RWPE1 (cell line): Measurements from ENCODE around the gene MAP2K3.

Experiments
- CTCF ChIA-PET: fragments of 350-600 bp; sonication (Branson Sonifier 250); formaldehyde crosslinking; extraction: SDS; loops from one replicate; lab custom pipeline; 2021; lab: Yijun Ruan, JAX
- POLR2A ChIA-PET: fragments of 400-600 bp; formaldehyde crosslinking; extraction: SDS; loops from one replicate; lab custom pipeline; 2020; ENCODE audit warnings: antibody characterized with exemption; ENCODE audit not compliant: low non-redundant PET; lab: Yijun Ruan, JAX
- DNase-seq: peaks from one replicate; pipeline ENCODE4 v3.0.0; 2012; ENCODE audit warnings: low spot score
- H3K27ac ChIP-seq: fragments of 450-650 bp; 2 replicates; pipeline ENCODE4 v1.5.1; 2017
- TF ChIP-seq, protein P1 (sequence below): fragments of 450-650 bp; conservative IDR thresholded peaks from 2 replicates; pipeline ENCODE4 v1.5.1; 2017; ENCODE audit warnings: low read depth, mild to moderate bottlenecking

Gene MAP2K3

DNA sequence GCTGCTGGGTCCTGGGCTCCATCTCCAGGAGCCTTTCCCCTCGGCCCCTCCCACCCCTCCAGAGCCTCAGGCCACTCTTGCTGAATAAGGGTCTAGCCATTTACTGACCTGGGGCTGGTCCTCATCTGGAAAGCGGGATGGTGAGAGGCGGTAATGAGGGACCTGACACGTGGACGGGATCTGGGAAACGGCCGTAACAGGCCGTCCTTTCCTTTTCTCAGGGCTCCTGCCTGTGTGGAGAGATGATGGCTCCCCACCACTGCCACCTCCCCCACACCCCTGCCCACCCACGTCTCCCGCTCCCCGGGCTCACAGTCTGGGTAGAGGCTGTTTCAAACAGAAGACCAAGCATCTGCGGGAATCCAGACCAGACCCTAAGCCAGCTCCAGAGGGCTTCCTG is 71.1 kb downstream of the MAP2K3 start:
- ChIA-PET CTCF (no interaction called here), POLR2A (no interaction called here)
- no peak for DNase-seq
- H3K27ac ChIP-seq, result no peak overlapping the region
- TF ChIP-seq, protein P1, sequence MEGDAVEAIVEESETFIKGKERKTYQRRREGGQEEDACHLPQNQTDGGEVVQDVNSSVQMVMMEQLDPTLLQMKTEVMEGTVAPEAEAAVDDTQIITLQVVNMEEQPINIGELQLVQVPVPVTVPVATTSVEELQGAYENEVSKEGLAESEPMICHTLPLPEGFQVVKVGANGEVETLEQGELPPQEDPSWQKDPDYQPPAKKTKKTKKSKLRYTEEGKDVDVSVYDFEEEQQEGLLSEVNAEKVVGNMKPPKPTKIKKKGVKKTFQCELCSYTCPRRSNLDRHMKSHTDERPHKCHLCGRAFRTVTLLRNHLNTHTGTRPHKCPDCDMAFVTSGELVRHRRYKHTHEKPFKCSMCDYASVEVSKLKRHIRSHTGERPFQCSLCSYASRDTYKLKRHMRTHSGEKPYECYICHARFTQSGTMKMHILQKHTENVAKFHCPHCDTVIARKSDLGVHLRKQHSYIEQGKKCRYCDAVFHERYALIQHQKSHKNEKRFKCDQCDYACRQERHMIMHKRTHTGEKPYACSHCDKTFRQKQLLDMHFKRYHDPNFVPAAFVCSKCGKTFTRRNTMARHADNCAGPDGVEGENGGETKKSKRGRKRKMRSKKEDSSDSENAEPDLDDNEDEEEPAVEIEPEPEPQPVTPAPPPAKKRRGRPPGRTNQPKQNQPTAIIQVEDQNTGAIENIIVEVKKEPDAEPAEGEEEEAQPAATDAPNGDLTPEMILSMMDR, result no peak

- POLR2A ChIA-PET, result no interaction called here
Measured at GRCh38 chr17:21356537-21357127, 72.1 kb downstream of the MAP2K3 start.

GRCh38 chr17:21357281-21357680 is 72.8 kb downstream of the MAP2K3 start:
- TF ChIP-seq, protein P1, result no peak
- H3K27ac ChIP-seq, result no peak overlapping the region
- ChIA-PET CTCF (no interaction called here), POLR2A (no interaction called here)
- DNase-seq, result no peak

More at GRCh38 chr17:21356537-21357127, 72.1 kb downstream of the MAP2K3 start:
- no peak overlapping the region for H3K27ac ChIP-seq
- TF ChIP-seq, protein P1, result no peak
- DNase-seq, result no peak
- CTCF ChIA-PET, result no interaction called here

GRCh38 chr17:21357696-21358656 is 73.5 kb downstream of the MAP2K3 start:
- TF ChIP-seq, protein P1, result no peak
- DNase-seq, result no peak
- POLR2A ChIA-PET, result no interaction called here
- CTCF ChIA-PET, result no interaction called here
- H3K27ac ChIP-seq, result no peak overlapping the region

DNA sequence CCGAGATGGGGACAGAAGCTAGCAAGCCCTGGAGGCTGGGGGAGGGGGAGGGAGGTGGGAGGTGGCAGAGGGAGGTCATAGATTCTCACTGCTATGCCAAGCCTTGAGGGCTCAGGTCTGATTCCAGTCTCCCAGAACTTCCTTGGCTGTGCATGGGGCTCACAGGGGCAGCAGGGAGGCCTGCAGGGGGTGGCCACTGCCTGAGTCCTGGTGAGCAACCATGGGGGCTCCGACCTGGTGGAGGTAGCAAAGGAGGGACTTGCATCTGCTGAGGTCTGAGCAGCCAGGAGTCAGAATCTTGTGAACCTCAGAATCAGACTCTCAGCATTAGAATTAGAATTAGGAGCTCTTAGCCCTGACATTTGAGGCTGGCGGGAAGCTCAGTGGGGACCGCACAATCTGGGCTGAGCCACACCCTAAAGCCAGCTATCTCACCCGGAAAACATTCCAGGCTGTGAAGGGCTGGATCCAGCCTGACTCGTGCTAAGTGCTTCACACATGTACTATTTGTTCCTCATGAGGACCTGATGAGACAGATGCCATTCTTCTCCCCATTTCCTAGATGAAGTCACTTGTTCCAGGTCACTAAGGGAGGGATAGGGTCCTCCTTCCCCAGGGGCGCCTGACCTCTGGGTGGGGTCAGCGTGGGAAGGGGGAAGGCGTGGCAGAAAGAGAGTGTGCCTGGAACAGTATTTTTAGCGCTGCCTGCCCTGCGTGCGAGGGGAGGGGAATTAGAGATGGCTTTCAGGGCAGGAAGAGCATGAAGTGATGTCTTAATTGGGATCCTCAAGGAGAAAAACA is 74.4 kb downstream of the MAP2K3 start:
- H3K27ac ChIP-seq, result no peak overlapping the region
- CTCF ChIA-PET, result no interaction called here
- DNase-seq, result no peak
- TF ChIP-seq, protein P1, result no peak
- POLR2A ChIA-PET, result no interaction called here

DNA sequence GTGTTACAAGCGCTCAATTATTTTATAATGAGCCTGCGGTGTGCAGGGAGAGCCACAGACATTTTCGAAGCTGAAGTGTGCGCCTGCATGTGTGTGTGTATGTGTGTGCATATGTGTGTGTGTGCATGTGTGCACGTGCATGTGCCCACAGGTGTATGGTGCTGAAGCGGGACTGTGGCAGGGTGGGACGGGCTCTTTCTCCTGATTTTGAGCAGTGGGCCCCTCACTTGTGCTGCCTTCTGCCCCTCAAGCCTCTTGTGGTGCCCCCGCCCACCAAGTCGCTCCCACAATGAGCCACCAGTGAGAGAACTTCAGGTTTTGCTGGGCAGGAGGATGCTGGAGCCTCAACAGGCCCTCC is 75.0 kb downstream of the MAP2K3 start:
- no peak overlapping the region for H3K27ac ChIP-seq
- DNase-seq, result no peak
- TF ChIP-seq, protein P1, result no peak
- CTCF ChIA-PET, result no interaction called here
- POLR2A ChIA-PET, result no interaction called here
